NB4 (cell line): ENCODE measurements around the gene NOL11.

Experiments used
- DNase-seq: peaks from one replicate; pipeline ENCODE4 v3.0.0; 2010; ENCODE audit warnings: low read depth
- H3K4me3 ChIP-seq: one replicate; pipeline ENCODE4 v1.5.1; 2011; ENCODE audit warnings: mild to moderate bottlenecking, low read depth, low read length, moderate library complexity
- CTCF ChIP-seq: IDR thresholded peaks from one replicate; pipeline ENCODE4 v1.5.1; 2012; ENCODE audit warnings: low read depth, low read length
- MAX ChIP-seq: IDR thresholded peaks from 2 replicates; pipeline ENCODE4 v1.6.1; 2011; ENCODE audit warnings: low read depth, low read length
- MYC ChIP-seq: IDR thresholded peaks from 2 replicates; pipeline ENCODE4 v1.6.1; 2011; ENCODE audit warnings: low read depth, low read length
- POLR2A ChIP-seq: IDR thresholded peaks from 2 replicates; pipeline ENCODE4 v1.6.1; 2011; ENCODE audit warnings: mild to moderate bottlenecking; ENCODE audit not compliant: insufficient read length; ENCODE audit errors: extremely low read depth

Gene NOL11

GRCh38 chr17:67678414-67678813 lies 39.3 kb upstream of the NOL11 start:
- no peak overlapping the region for H3K4me3 ChIP-seq
- no peak for TF ChIP-seq CTCF
- TF ChIP-seq POLR2A: no peak
- no peak for TF ChIP-seq MYC
- no peak for DNase-seq

GRCh38 chr17:67679225-67679624 lies 38.5 kb upstream of the NOL11 start:
- TF ChIP-seq POLR2A (no peak), CTCF (no peak), MAX (no peak), MYC (no peak)
- H3K4me3 ChIP-seq: no peak overlapping the region
- no peak for DNase-seq

GRCh38 chr17:67679721-67680120 lies 38.0 kb upstream of the NOL11 start:
- no peak overlapping the region for H3K4me3 ChIP-seq
- TF ChIP-seq MYC (no peak), MAX (no peak), CTCF (no peak), POLR2A (no peak)
- no peak for DNase-seq

GRCh38 chr17:67680445-67681224 lies 37.1 kb upstream of the NOL11 start:
- TF ChIP-seq MYC: no peak
- TF ChIP-seq CTCF: no peak
- no peak for TF ChIP-seq POLR2A
- TF ChIP-seq MAX: no peak
- H3K4me3 ChIP-seq: no peak overlapping the region
- DNase-seq: no peak

- DNase-seq: no peak
- H3K4me3 ChIP-seq: no peak overlapping the region
- TF ChIP-seq POLR2A (no peak), MAX (no peak), MYC (no peak), CTCF (no peak)
These were observed 35.5 kb upstream of the NOL11 start for GRCh38 chr17:67682196-67682595.

GRCh38 chr17:67685351-67685750 lies 32.4 kb upstream of the NOL11 start:
- DNase-seq: no peak
- no peak overlapping the region for H3K4me3 ChIP-seq
- TF ChIP-seq MYC: no peak
- no peak for TF ChIP-seq MAX
- no peak for TF ChIP-seq CTCF
- no peak for TF ChIP-seq POLR2A
